H9 (cell line): ENCODE results near the gene CPT1C. TPM values are rescaled to one million over a fixed set of nuclear protein-coding genes. Genes with fewer than 3 reads are reported as not detected.
A peak's percentile ranks its signal among the peaks of the same experiment; 100 is the strongest.

ENCODE experiments used
- DNase-seq: peaks from one replicate; pipeline ENCODE4 v3.0.0-alpha.2; 2017
- H2AFZ ChIP-seq: one replicate; pipeline ENCODE4 v1.6.1; 2013; ENCODE audit warnings: mild to moderate bottlenecking, low read length, control low read depth, moderate library complexity
- H2AK5ac ChIP-seq: 2 replicates; pipeline ENCODE4 v1.6.1; 2013; ENCODE audit warnings: low read length, control low read depth, mixed read lengths; ENCODE audit not compliant: insufficient read length
- H2BK120ac ChIP-seq: one replicate; pipeline ENCODE4 v1.6.1; 2013; ENCODE audit warnings: low read depth, mild to moderate bottlenecking, low read length, control low read depth, inconsistent platforms; ENCODE audit not compliant: poor library complexity, severe bottlenecking
- H2BK12ac ChIP-seq: 2 replicates; pipeline ENCODE4 v1.6.1; 2013; ENCODE audit warnings: low read length, control low read depth, mixed read lengths, low read depth; ENCODE audit not compliant: insufficient read length
- H2BK15ac ChIP-seq: 2 replicates; pipeline ENCODE4 v1.6.1; 2013; ENCODE audit warnings: low read depth, low read length, control low read depth
- H2BK20ac ChIP-seq: one replicate; pipeline ENCODE4 v1.6.1; 2013; ENCODE audit warnings: low read depth, mild to moderate bottlenecking, low read length, control low read depth, inconsistent platforms; ENCODE audit not compliant: poor library complexity, severe bottlenecking
- H2BK5ac ChIP-seq: 2 replicates; pipeline ENCODE4 v1.6.1; 2013; ENCODE audit warnings: low read length, control low read depth, mixed read lengths; ENCODE audit not compliant: insufficient read length
- H3K14ac ChIP-seq: 2 replicates; pipeline ENCODE4 v1.6.1; 2013; ENCODE audit warnings: low read length, control low read depth; ENCODE audit not compliant: insufficient read depth
- H3K18ac ChIP-seq: 2 replicates; pipeline ENCODE4 v1.6.1; 2013; ENCODE audit warnings: low read depth, mild to moderate bottlenecking, mixed read lengths, low read length, control low read depth; ENCODE audit not compliant: insufficient read length
- H3K23ac ChIP-seq: 2 replicates; pipeline ENCODE4 v1.6.1; 2013; ENCODE audit warnings: low read length, control low read depth, mixed read lengths, low read depth; ENCODE audit not compliant: insufficient read length
- H3K23me2 ChIP-seq: 2 replicates; pipeline ENCODE4 v1.6.1; 2013; ENCODE audit warnings: low read depth, mild to moderate bottlenecking, mixed read lengths, low read length, control low read depth; ENCODE audit not compliant: insufficient read length, poor library complexity, severe bottlenecking
- H3K27ac ChIP-seq: 2 replicates; pipeline ENCODE4 v1.5.1; 2013; ENCODE audit warnings: low read length, control low read depth, mixed read lengths, low read depth; ENCODE audit not compliant: insufficient read length
- H3K27me3 ChIP-seq: 2 replicates; pipeline ENCODE4 v1.6.1; 2013; ENCODE audit warnings: low read length, control low read depth, inconsistent platforms; ENCODE audit not compliant: insufficient read depth
- H3K4ac ChIP-seq: 2 replicates; pipeline ENCODE4 v1.6.1; 2013; ENCODE audit warnings: low read depth, mild to moderate bottlenecking, control low read depth, inconsistent platforms, low read length, moderate library complexity
- H3K4me1 ChIP-seq: 2 replicates; pipeline ENCODE4 v1.6.1; 2013; ENCODE audit warnings: low read length, control low read depth, inconsistent platforms; ENCODE audit not compliant: insufficient read depth
- H3K4me2 ChIP-seq: 2 replicates; pipeline ENCODE4 v1.6.1; 2013; ENCODE audit warnings: low read length, control low read depth, mixed read lengths; ENCODE audit not compliant: insufficient read length, insufficient read depth
- H3K56ac ChIP-seq: 2 replicates; pipeline ENCODE4 v1.6.1; 2013; ENCODE audit warnings: low read depth, mild to moderate bottlenecking, mixed read lengths, low read length, control low read depth; ENCODE audit not compliant: insufficient read length
- H3K79me1 ChIP-seq: 2 replicates; pipeline ENCODE4 v1.6.1; 2013; ENCODE audit warnings: low read depth, mild to moderate bottlenecking, moderate library complexity, low read length, control low read depth, inconsistent platforms; ENCODE audit not compliant: insufficient read depth, poor library complexity, severe bottlenecking
- H3K79me2 ChIP-seq: 2 replicates; pipeline ENCODE4 v1.6.1; 2013; ENCODE audit warnings: low read length, control low read depth, inconsistent platforms; ENCODE audit not compliant: insufficient read depth
- H3K9ac ChIP-seq: 2 replicates; pipeline ENCODE4 v1.6.1; 2013; ENCODE audit warnings: low read length, control low read depth, mixed read lengths; ENCODE audit not compliant: insufficient read length; ENCODE audit errors: extremely low read depth
- H3K9me3 ChIP-seq: one replicate; pipeline ENCODE4 v1.6.1; 2013; ENCODE audit warnings: low read depth, low read length, inconsistent platforms; ENCODE audit not compliant: control insufficient read depth
- H3T11ph ChIP-seq: one replicate; pipeline ENCODE4 v1.6.1; 2013; ENCODE audit warnings: mild to moderate bottlenecking, low read length, control low read depth, inconsistent platforms
- H4K20me1 ChIP-seq: one replicate; pipeline ENCODE4 v1.6.1; 2013; ENCODE audit not compliant: control insufficient read depth, insufficient read length, insufficient read depth
- H4K5ac ChIP-seq: 2 replicates; pipeline ENCODE4 v1.6.1; 2013; ENCODE audit warnings: low read depth, mild to moderate bottlenecking, mixed read lengths, low read length, control low read depth; ENCODE audit not compliant: insufficient read length
- H4K8ac ChIP-seq: replicated peaks from 2 replicates; pipeline ENCODE4 v1.6.1; 2013; ENCODE audit warnings: low read length, control low read depth, mixed read lengths, low read depth; ENCODE audit not compliant: insufficient read length
- H4K91ac ChIP-seq: 2 replicates; pipeline ENCODE4 v1.6.1; 2013; ENCODE audit warnings: low read depth, mild to moderate bottlenecking, moderate library complexity, mixed read lengths, low read length, control low read depth; ENCODE audit not compliant: insufficient read length
- H3K27ac Mint-ChIP-seq, 3 experiments: 2 replicates in 2 of 3; 3 replicates in 1 of 3; pipeline ENCODE4 v1.8.0; 2020 to 2021; ENCODE audit warnings: mixed read lengths in 3 of 3, mild to moderate bottlenecking in 1 of 3, moderate library complexity in 1 of 3
- H3K27me3 Mint-ChIP-seq: 2 replicates; pipeline ENCODE4 v1.8.0; 2021; ENCODE audit warnings: low read depth, mild to moderate bottlenecking, moderate library complexity, mixed read lengths
- H3K36me3 Mint-ChIP-seq, 3 experiments: 2 replicates in 2 of 3; 3 replicates in 1 of 3; pipeline ENCODE4 v1.8.0; 2020 to 2021; ENCODE audit warnings: low read depth in 3 of 3, mixed read lengths in 3 of 3; ENCODE audit not compliant: insufficient read depth in 1 of 3
- H3K4me1 Mint-ChIP-seq, 2 experiments: 2 replicates each; pipeline ENCODE4 v1.8.0; 2020; ENCODE audit warnings: mixed read lengths in 2 of 2
- H3K4me3 Mint-ChIP-seq, 2 experiments: 2 replicates in 1 of 2; 3 replicates in 1 of 2; pipeline ENCODE4 v1.8.0; 2020 to 2021; ENCODE audit warnings: mild to moderate bottlenecking in 2 of 2, mixed read lengths in 2 of 2, moderate library complexity in 1 of 2
- H3K9me3 Mint-ChIP-seq, 2 experiments: 2 replicates in 1 of 2; 3 replicates in 1 of 2; pipeline ENCODE4 v1.8.0; 2020; ENCODE audit warnings: mild to moderate bottlenecking in 2 of 2, mixed read lengths in 2 of 2, moderate library complexity in 1 of 2
- CTCF ChIP-seq: fragments of 200-600 bp; sonication (generic); conservative IDR thresholded peaks from 3 replicates; pipeline ENCODE4 v1.8.0; 2021; ENCODE audit warnings: antibody characterized with exemption, mild to moderate bottlenecking
- WGBS: extraction: QIAGEN DNeasy Blood & Tissue Kit; methylation state at CpG from one replicate; pipeline ENCODE4 v1.1.7; 2013; ENCODE audit warnings: missing lambda C conversion rate, low lambda C conversion rate, mixed read lengths; ENCODE audit not compliant: insufficient read length; ENCODE audit errors: extremely low coverage; 5-methylcytosine and 5-hydroxymethylcytosine counted together
- total RNA-seq: library from RNA; stranded (reverse); gene quantifications from 2 replicates; pipeline ENCODE4 v1.2.1, GENCODE V29; 2021

The CPT1C gene
- total RNA-seq, 1 experiment from 2014 or later: 74.6 TPM

GRCh38 chr19:49652551-49653465, 38.1 kb upstream of the CPT1C start:
- no peak for TF ChIP-seq CTCF

More at GRCh38 chr19:49652551-49653465, 38.1 kb upstream of the CPT1C start:
- H3K9me3 ChIP-seq: no peaks in the 10 kb centered on the region
- no peaks in the 10 kb centered on the region for H3K79me1 ChIP-seq
- no peak overlapping the region for H2AK5ac ChIP-seq
- no CpG with 5 or more reads among the region's 58 CpGs for WGBS
- no peak overlapping the region for H2BK15ac ChIP-seq
- H3K56ac ChIP-seq: no peak overlapping the region
- no peak overlapping the region for H3K14ac ChIP-seq
- no peak overlapping the region for H2AFZ ChIP-seq
- Mint-ChIP-seq H3K4me3 (no peak overlapping the region), H3K36me3 (peaks cover 25 to 76% (median 68%) of the 10 kb centered on the region in 3 experiments), H3K4me1 (peaks cover 18 to 20% of the 10 kb centered on the region in 2 experiments), H3K9me3 (no peaks in the 10 kb centered on the region; a peak in 1 of 5 replicates), H3K27ac (peak overlapping the region in 1 of 3 experiments; percentile 44; a peak in 1 of 7 replicates), H3K27me3 (no peaks in the 10 kb centered on the region)
- H2BK20ac ChIP-seq: no peak overlapping the region
- no peaks in the 10 kb centered on the region for H4K20me1 ChIP-seq
- no peaks in the 10 kb centered on the region for H3K4me1 ChIP-seq
- no peak for DNase-seq
- H3K23me2 ChIP-seq: no peaks in the 10 kb centered on the region
- no peak overlapping the region for H3K27ac ChIP-seq
- H2BK120ac ChIP-seq: no peak overlapping the region
- H2BK5ac ChIP-seq: no peak overlapping the region
- H3K9ac ChIP-seq: no peak overlapping the region
- no peak overlapping the region for H3K23ac ChIP-seq
- H4K91ac ChIP-seq: no peak overlapping the region
- no peaks in the 10 kb centered on the region for H3K79me2 ChIP-seq
- no peak overlapping the region for H3T11ph ChIP-seq
- H3K4ac ChIP-seq: no peak overlapping the region
- H3K4me2 ChIP-seq: no peak overlapping the region
- H4K8ac ChIP-seq: no peak overlapping the region
- H3K18ac ChIP-seq: no peak overlapping the region
- no peak overlapping the region for H2BK12ac ChIP-seq
- no peak overlapping the region for H4K5ac ChIP-seq
- no peaks in the 10 kb centered on the region for H3K27me3 ChIP-seq
